K562 (cell line): ENCODE results near the gene SCN5A. TPM values are rescaled to one million over a fixed set of nuclear protein-coding genes. Genes with fewer than 3 reads are reported as not detected.

Experiments
- ATAC-seq: fragments of 200-7000 bp; cut with Tn5 transposase; 3 replicates; pipeline ENCODE4 v1.9.1; 2020; ENCODE audit warnings: moderate library complexity
- BruUV-seq: library from RNA; stranded (reverse); fragments of 400-500 nt; replicated peaks from 2 replicates; lab custom pipeline; 2021; lab: Mats Ljungman, UMichigan
- CTCF ChIA-PET: fragments of 300-600 bp; formaldehyde crosslinking; extraction: SDS; loops from one replicate; lab custom pipeline; 2021; ENCODE audit warnings: low intra/inter-chr PET ratio; lab: Yijun Ruan, JAX
- POLR2A ChIA-PET: fragments of 300-600, 350-650 bp; sonication (Branson Sonifier 250); formaldehyde crosslinking; extraction: SDS; loops from one replicate; lab custom pipeline; 2021; ENCODE audit warnings: antibody characterized with exemption, inconsistent platforms; lab: Yijun Ruan, JAX
- DNase-seq, 4 experiments: peaks; one replicate each; pipeline versions ENCODE4 v3.0.0 to v3.0.0-alpha.2; 2011 to 2018; ENCODE audit warnings: low spot score in 3 of 4, mixed read lengths in 3 of 4; ENCODE audit errors: extremely low read depth in 1 of 4
- FAIRE-seq: peaks from 2 replicates; lab custom pipeline; 2011; peaks lifted over from hg19 to GRCh38; lab: Jason Lieb, UNC
- H2AFZ ChIP-seq: 2 replicates; pipeline ENCODE4 v1.6.0; 2011; ENCODE audit warnings: low read depth, low read length, control low read depth, inconsistent platforms
- H3K27ac ChIP-seq: fragments of 200-600 bp; 3 replicates; pipeline ENCODE4 v1.8.0; 2011; ENCODE audit warnings: low read depth, mild to moderate bottlenecking, control low read depth, inconsistent platforms, low read length, moderate library complexity, mixed read lengths; ENCODE audit errors: extremely low read depth
- H3K27me3 ChIP-seq, 2 experiments: fragments of 300-600 bp in 1 of 2; 2 replicates in 1 of 2; 3 replicates in 1 of 2; pipeline versions ENCODE4 v1.6.0 to v1.8.0; 2011; ENCODE audit warnings: inconsistent platforms in 2 of 2, low read length in 2 of 2, mild to moderate bottlenecking in 1 of 2, mixed read lengths in 1 of 2, moderate library complexity in 1 of 2; ENCODE audit not compliant: control insufficient read depth in 2 of 2, insufficient read depth in 2 of 2
- H3K36me3 ChIP-seq: fragments of 300-600 bp; 3 replicates; pipeline ENCODE4 v1.8.0; 2011; ENCODE audit warnings: mild to moderate bottlenecking, low read length, inconsistent platforms; ENCODE audit not compliant: control insufficient read depth, insufficient read depth
- H3K4me1 ChIP-seq, 2 experiments: fragments of 200-600 bp in 1 of 2; replicated peaks in 1 of 2; 2 replicates in 1 of 2; 3 replicates in 1 of 2; pipeline versions ENCODE4 v1.5.1 to v1.8.0; 2011; ENCODE audit warnings: inconsistent platforms in 2 of 2, low read length in 2 of 2, mild to moderate bottlenecking in 1 of 2, mixed read lengths in 1 of 2, moderate library complexity in 1 of 2; ENCODE audit not compliant: control insufficient read depth in 2 of 2, insufficient read depth in 2 of 2
- H3K4me2 ChIP-seq: 2 replicates; pipeline ENCODE4 v1.6.1; 2011; ENCODE audit warnings: low read length, control low read depth, inconsistent platforms, mixed read lengths; ENCODE audit not compliant: insufficient read depth
- H3K4me3 ChIP-seq: fragments of 200-600 bp; sonication (generic), shearing (Covaris generic); 2 replicates; pipeline ENCODE4 v1.5.1; 2016; ENCODE audit warnings: control low read depth, inconsistent platforms
- H3K79me2 ChIP-seq: fragments of 200-600 bp; 3 replicates; pipeline ENCODE4 v1.8.0; 2011; ENCODE audit warnings: low read length, inconsistent platforms; ENCODE audit not compliant: control insufficient read depth, insufficient read depth
- H3K9ac ChIP-seq, 2 experiments: 2 replicates each; pipeline versions ENCODE4 v1.6.0 to v1.6.1; 2011; ENCODE audit warnings: low read depth in 2 of 2, low read length in 2 of 2, control low read depth in 1 of 2, inconsistent platforms in 1 of 2, mild to moderate bottlenecking in 1 of 2, mixed read lengths in 1 of 2; ENCODE audit not compliant: insufficient read depth in 1 of 2
- H3K9me1 ChIP-seq: one replicate; pipeline ENCODE4 v1.6.0; 2011; ENCODE audit warnings: inconsistent platforms, mild to moderate bottlenecking, low read length, moderate library complexity; ENCODE audit not compliant: control insufficient read depth, insufficient read depth
- H3K9me3 ChIP-seq: replicated peaks from 2 replicates; pipeline ENCODE4 v1.5.1; 2011; ENCODE audit warnings: low read depth, low read length, inconsistent platforms; ENCODE audit not compliant: control insufficient read depth, insufficient read depth
- H4K20me1 ChIP-seq: replicated peaks from 2 replicates; pipeline ENCODE4 v1.6.1; 2011; ENCODE audit warnings: low read length, inconsistent platforms, mixed read lengths; ENCODE audit not compliant: control insufficient read depth, insufficient read depth
- EGR1 ChIP-seq: fragments of 450-650 bp; conservative IDR thresholded peaks from 2 replicates; pipeline ENCODE4 v1.6.1; 2017; ENCODE audit warnings: mild to moderate bottlenecking
- ELF4 ChIP-seq: fragments of 450-650 bp; formaldehyde crosslinking; IDR thresholded peaks from 2 replicates; pipeline ENCODE4 v1.4.0; 2022; ENCODE audit warnings: missing genetic modification characterization
- KAT8 ChIP-seq: fragments of 450-650 bp; IDR thresholded peaks from 2 replicates; pipeline ENCODE4 v1.6.1; 2016; ENCODE audit warnings: low read depth, mild to moderate bottlenecking
- NCOR1 ChIP-seq: fragments of 450-650 bp; IDR thresholded peaks from 2 replicates; pipeline ENCODE4 v1.6.1; 2016; ENCODE audit warnings: mild to moderate bottlenecking, moderate library complexity
- POLR2AphosphoS5 ChIP-seq: IDR thresholded peaks from 2 replicates; pipeline ENCODE4 v1.6.1; 2011; ENCODE audit warnings: mild to moderate bottlenecking, low read depth, low read length, moderate library complexity; ENCODE audit not compliant: control insufficient read depth, insufficient read depth
- RB1 ChIP-seq: fragments of 450-650 bp; IDR thresholded peaks from 2 replicates; pipeline ENCODE4 v1.6.1; 2017; ENCODE audit warnings: low read depth, mild to moderate bottlenecking
- RBM15 ChIP-seq: fragments of 200-400 bp; formaldehyde crosslinking; IDR thresholded peaks from 2 replicates; pipeline ENCODE4 v1.6.1; 2018; ENCODE audit warnings: mild to moderate bottlenecking, low read length, moderate library complexity; ENCODE audit not compliant: insufficient read depth
- ZBED1 ChIP-seq: IDR thresholded peaks from 2 replicates; pipeline ENCODE4 v1.6.1; 2014
- ZSCAN32 ChIP-seq: fragments of 450-650 bp; formaldehyde crosslinking; IDR thresholded peaks from 2 replicates; pipeline ENCODE4 v1.4.0; 2020; ENCODE audit warnings: mild to moderate bottlenecking, moderate library complexity
- WGBS: fragments of 100-300 bp; shearing (Covaris generic); methylation state at CpG from one replicate; pipeline ENCODE4 v1.1.6; 2016; ENCODE audit warnings: low coverage, mixed read lengths; ENCODE audit not compliant: insufficient coverage; ENCODE audit errors: missing lambda C conversion rate; 5-methylcytosine and 5-hydroxymethylcytosine counted together
- in situ Hi-C: fragments of 300-500 bp; cut with MboI; formaldehyde crosslinking; loops from 4 replicates; pipeline ENCODE4 v1.15.0; 2018; ENCODE audit warnings: inconsistent platforms, mixed read lengths
- intact Hi-C: fragments of 100-400 bp; cut with micrococcal nuclease; formaldehyde crosslinking; loops from 2 replicates; pipeline ENCODE4 v1.14.2; 2022
- polyA plus RNA-seq, 8 experiments: library from polyadenylated mRNA; depleted of rRNA in 4 of 8; stranded (reverse) in 5 of 8; unstranded in 3 of 8; fragments of >200 nt; fragmentation: Nextera tagmentation in 2 of 8; fragmentation: Illumina TruSeq in 1 of 8; extraction: Ambion mirVana in 2 of 8; extraction: Trizol in 1 of 8; gene quantifications; 2 replicates each; pipeline versions ENCODE4 v1.2.1 to v1.2.3, GENCODE V29; 2011 to 2014; ENCODE audit warnings: inconsistent platforms in 1 of 8, missing spikeins in 1 of 8
- total RNA-seq, 7 experiments: library from RNA; depleted of rRNA in 6 of 7; stranded (reverse); fragments of >200 nt in 6 of 7; fragmentation: Illumina TruSeq in 2 of 7; extraction: Trizol in 2 of 7; gene quantifications; 2 replicates each; pipeline versions ENCODE4 v1.2.1 to v1.2.3, GENCODE V29; 2011 to 2021; ENCODE audit warnings: low replicate concordance in 1 of 7
- TF ChIP-seq, protein P1 (sequence below), 2 experiments: fragments of 450-650 bp; IDR thresholded peaks; 2 replicates each; pipeline ENCODE4 v1.6.1; 2016; ENCODE audit warnings: mild to moderate bottlenecking in 2 of 2, borderline replicate concordance in 1 of 2, low read depth in 1 of 2, moderate library complexity in 1 of 2
- TF ChIP-seq, protein P2 (sequence below): fragments of 250-450 bp; sonication (Bioruptor Pico); IDR thresholded peaks from 2 replicates; pipeline ENCODE4 v1.4.0; 2020; ENCODE audit warnings: mild to moderate bottlenecking, moderate library complexity, borderline replicate concordance

The SCN5A gene
- total and polyA plus RNA-seq, 9 of the 15 experiments (the other 6 are each of a cell fraction or from before 2014, with no cell fraction given) = 0.07 to 1.4 (median 0.21) TPM; not detected in 2

DNA sequence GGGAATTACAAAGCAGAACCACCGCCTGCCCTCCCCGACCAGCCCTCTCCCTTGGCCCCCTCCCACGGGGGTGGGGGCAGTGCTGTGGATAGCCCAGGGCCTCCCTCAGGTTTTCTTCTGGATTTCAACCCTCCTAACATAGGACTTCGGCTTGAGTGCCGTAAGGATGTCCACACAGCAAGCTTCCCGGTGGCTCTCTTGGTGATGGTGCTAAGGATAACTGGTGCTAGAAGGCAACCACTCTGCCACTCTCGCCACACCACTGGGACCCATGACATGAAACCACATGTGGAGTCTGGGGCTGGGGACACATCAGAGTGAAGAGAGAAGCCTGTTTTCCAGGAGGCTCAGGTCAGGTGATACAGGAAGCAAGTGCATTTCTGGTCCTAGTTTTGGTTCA lies 35.4 kb downstream of the SCN5A start (continued):
- no peak for TF ChIP-seq RB1
- no peak for TF ChIP-seq ZBED1
- TF ChIP-seq EGR1 = no peak
- TF ChIP-seq, all 486 proteins: peak for 0

DNA sequence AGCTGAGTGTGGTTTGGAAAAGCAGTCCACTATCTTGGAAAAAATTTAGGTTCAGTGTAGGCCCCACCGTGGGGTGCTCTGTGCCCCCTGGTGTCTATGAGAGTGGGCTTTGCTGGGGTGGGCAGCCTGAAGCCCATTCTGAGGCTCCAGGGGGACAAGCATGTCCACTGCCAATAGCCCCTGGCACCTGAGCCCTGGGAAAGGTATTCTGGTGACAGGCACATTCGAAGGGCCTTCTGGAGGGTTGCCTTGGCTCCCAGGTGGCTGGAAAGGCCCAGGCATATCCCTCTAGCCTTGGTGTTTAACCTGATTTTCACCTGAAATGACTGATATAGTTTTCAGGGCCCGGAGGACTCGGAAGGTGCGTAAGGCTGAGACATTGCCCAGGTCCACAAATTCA lies 36.1 kb downstream of the SCN5A start:
- peaks cover 56 to 81% of the 10 kb centered on the region in 2 experiments for H3K27me3 ChIP-seq
- WGBS = 0% methylated on average over 5 of the region's 5 CpGs
- no peak overlapping the region for H3K9ac ChIP-seq
- in situ Hi-C loops = no loop called here
- DNase-seq (no peak), FAIRE-seq (no peak), ATAC-seq (no peak)
- no peak overlapping the region for H3K4me3 ChIP-seq
- CTCF ChIA-PET = no interaction called here
- POLR2A ChIA-PET = interaction anchor here (0.6 to 1.5 kb wide), 6 partner anchors 12 to 858 kb away, joined by 3 to 5 read pairs (median 3); no protein-coding TSS in a partner anchor
- H3K9me1 ChIP-seq = peaks cover 3% of the 10 kb centered on the region
- H2AFZ ChIP-seq = no peak overlapping the region
- intact Hi-C loops = no loop called here
- H3K4me2 ChIP-seq = no peak overlapping the region
- no peaks in the 10 kb centered on the region; the same call in none of the 2 replicates for H4K20me1 ChIP-seq
- H3K4me1 ChIP-seq = no peaks in the 10 kb centered on the region
- no peaks in the 10 kb centered on the region for H3K79me2 ChIP-seq
- H3K9me3 ChIP-seq = no peaks in the 10 kb centered on the region
- no peak overlapping the region for H3K27ac ChIP-seq
- BruUV-seq = no TSS peak
- H3K36me3 ChIP-seq = no peaks in the 10 kb centered on the region
- no peak for TF ChIP-seq ELF4
- TF ChIP-seq ZSCAN32 (CRISPR knock-in tag) = no peak
- TF ChIP-seq POLR2AphosphoS5 = no peak
- TF ChIP-seq NCOR1 = no peak
- no peak for TF ChIP-seq RBM15
- TF ChIP-seq, protein P1, sequence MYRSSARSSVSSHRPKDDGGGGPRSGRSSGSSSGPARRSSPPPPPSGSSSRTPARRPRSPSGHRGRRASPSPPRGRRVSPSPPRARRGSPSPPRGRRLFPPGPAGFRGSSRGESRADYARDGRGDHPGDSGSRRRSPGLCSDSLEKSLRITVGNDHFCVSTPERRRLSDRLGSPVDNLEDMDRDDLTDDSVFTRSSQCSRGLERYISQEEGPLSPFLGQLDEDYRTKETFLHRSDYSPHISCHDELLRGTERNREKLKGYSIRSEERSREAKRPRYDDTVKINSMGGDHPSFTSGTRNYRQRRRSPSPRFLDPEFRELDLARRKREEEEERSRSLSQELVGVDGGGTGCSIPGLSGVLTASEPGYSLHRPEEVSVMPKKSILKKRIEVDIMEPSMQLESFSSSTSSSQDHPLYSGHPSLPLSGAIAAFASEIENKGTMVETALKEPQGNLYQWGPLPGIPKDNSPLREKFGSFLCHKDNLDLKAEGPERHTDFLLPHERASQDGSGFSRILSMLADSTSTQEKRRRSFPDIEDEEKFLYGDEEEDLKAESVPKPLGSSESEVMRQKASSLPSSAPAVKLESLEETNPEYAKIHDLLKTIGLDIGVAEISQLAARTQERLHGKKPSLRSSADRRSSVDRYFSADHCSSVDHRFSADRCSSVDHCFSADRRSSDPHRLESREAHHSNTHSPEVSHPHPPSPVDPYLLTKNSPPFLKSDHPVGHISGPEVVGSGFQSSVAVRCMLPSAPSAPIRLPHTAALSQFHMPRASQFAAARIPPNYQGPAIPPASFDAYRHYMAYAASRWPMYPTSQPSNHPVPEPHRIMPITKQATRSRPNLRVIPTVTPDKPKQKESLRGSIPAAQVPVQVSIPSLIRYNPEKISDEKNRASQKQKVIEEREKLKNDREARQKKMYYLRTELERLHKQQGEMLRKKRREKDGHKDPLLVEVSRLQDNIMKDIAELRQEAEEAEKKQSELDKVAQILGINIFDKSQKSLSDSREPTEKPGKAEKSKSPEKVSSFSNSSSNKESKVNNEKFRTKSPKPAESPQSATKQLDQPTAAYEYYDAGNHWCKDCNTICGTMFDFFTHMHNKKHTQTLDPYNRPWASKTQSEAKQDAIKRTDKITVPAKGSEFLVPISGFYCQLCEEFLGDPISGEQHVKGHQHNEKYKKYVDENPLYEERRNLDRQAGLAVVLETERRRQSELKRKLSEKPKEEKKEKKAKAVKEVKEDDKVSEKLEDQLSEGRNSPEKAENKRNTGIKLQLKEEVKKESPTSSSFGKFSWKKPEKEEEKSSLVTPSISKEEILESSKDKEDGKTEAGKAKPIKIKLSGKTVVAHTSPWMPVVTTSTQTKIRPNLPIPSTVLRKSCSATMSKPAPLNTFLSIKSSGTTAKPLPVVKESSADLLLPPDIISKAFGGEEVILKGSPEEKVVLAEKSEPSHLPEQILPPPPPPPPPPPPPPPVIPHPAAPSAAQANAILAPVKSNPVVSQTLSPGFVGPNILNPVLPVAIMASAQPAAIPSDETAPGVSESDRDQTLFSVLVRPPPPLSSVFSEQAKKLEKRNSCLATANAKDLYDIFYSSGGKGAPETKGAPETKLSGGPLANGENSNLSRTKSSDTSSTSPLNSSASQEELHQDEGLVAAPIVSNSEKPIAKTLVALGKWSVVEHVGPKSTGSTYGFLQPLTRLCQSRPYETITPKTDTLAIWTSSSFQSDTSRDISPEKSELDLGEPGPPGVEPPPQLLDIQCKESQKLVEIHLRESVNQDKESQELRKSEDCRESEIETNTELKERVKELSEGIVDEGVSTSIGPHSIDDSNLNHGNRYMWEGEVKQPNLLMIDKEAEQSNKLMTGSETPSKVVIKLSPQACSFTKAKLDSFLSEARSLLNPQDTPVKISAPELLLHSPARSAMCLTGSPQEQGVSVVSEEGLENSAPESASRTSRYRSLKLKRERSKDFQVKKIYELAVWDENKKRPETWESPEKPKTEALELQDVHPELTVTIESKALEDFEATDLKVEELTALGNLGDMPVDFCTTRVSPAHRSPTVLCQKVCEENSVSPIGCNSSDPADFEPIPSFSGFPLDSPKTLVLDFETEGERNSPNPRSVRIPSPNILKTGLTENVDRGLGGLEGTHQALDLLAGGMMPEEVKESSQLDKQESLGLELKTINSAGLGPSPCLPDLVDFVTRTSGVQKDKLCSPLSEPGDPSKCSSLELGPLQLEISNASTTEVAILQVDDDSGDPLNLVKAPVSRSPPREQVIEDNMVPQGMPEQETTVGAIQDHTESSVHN (IDR thresholded peaks at IDR 0.05; ENCODE audit: borderline replicate concordance in 1 of 2, low read depth in 1 of 2) = no peak
- no peak for TF ChIP-seq KAT8
- TF ChIP-seq, protein P2, sequence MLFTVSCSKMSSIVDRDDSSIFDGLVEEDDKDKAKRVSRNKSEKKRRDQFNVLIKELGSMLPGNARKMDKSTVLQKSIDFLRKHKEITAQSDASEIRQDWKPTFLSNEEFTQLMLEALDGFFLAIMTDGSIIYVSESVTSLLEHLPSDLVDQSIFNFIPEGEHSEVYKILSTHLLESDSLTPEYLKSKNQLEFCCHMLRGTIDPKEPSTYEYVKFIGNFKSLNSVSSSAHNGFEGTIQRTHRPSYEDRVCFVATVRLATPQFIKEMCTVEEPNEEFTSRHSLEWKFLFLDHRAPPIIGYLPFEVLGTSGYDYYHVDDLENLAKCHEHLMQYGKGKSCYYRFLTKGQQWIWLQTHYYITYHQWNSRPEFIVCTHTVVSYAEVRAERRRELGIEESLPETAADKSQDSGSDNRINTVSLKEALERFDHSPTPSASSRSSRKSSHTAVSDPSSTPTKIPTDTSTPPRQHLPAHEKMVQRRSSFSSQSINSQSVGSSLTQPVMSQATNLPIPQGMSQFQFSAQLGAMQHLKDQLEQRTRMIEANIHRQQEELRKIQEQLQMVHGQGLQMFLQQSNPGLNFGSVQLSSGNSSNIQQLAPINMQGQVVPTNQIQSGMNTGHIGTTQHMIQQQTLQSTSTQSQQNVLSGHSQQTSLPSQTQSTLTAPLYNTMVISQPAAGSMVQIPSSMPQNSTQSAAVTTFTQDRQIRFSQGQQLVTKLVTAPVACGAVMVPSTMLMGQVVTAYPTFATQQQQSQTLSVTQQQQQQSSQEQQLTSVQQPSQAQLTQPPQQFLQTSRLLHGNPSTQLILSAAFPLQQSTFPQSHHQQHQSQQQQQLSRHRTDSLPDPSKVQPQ (CRISPR knock-in tag) = no peak
